Hepatocyte (in vitro differentiated cells): ENCODE results near the gene LTB4R.

ENCODE experiments used
- CTCF ChIP-seq: fragments of 200-600 bp; sonication (generic); IDR thresholded peaks from 2 replicates; pipeline ENCODE4 v1.5.1; 2016; ENCODE audit warnings: antibody characterized with exemption, mild to moderate bottlenecking; ENCODE audit not compliant: poor library complexity
- EZH2phosphoT487 ChIP-seq: fragments of 200-600 bp; sonication (generic); IDR thresholded peaks from one replicate; pipeline ENCODE4 v1.6.1; 2018; ENCODE audit warnings: antibody characterized with exemption, mild to moderate bottlenecking, low read depth, moderate library complexity; ENCODE audit not compliant: unreplicated experiment, severe bottlenecking

GRCh38 chr14:24274101-24274543 lies 37.2 kb upstream of the LTB4R start:
- no peak for TF ChIP-seq CTCF
- no peak for TF ChIP-seq EZH2phosphoT487
